Measurements from ENCODE around the gene TBC1D10B. TPM values are rescaled to one million over a fixed set of nuclear protein-coding genes. Genes with fewer than 3 reads are reported as not detected.

The TBC1D10B gene
- total and polyA plus RNA-seq, 9 of the 15 experiments (the other 6 are each of a cell fraction or from before 2014, with no cell fraction given): 2.2 to 55.4 (median 17.5) TPM

- peak; percentile 91 for TF ChIP-seq VEZF1 (CRISPR knock-in tag; IDR thresholded peaks at IDR 0.05)
- TF ChIP-seq E2F8 (IDR thresholded peaks at IDR 0.05; ENCODE audit: low read depth, partially characterized antibody): peak; percentile 31
- no peak for TF ChIP-seq FOXP1 (CRISPR knock-in tag; IDR thresholded peaks at IDR 0.05)
- TF ChIP-seq ZNF507 (tag; conservative IDR thresholded peaks at IDR 0.05): no peak
- TF ChIP-seq HMGN3 (IDR thresholded peaks at IDR 0.05; ENCODE audit: borderline replicate concordance, extremely low read depth, insufficient read length, low read depth, low read length): no peak
- peak; percentile 96 for TF ChIP-seq GMEB1 (CRISPR knock-in tag; IDR thresholded peaks at IDR 0.05)
- TF ChIP-seq MLLT1 (IDR thresholded peaks at IDR 0.05): 0 out of 4 replicates have a peak, but pooled peaks of 1 of the 2 experiments have one; percentile 11
- no peak for TF ChIP-seq CEBPB (tag; IDR thresholded peaks at IDR 0.05)
- no peak for TF ChIP-seq NONO (IDR thresholded peaks at IDR 0.05; ENCODE audit: low read depth in 2 of 2, low read length in 1 of 2)
- TF ChIP-seq CLOCK (CRISPR knock-in tag; IDR thresholded peaks at IDR 0.05; ENCODE audit: borderline replicate concordance): no peak
- no peak for TF ChIP-seq MAFF (IDR thresholded peaks at IDR 0.05; ENCODE audit: low read length)
- 0 out of 2 replicates have a peak, but pooled peaks have one; percentile 13 for TF ChIP-seq NCOA1 (IDR thresholded peaks at IDR 0.05; ENCODE audit: low read depth)
- TF ChIP-seq GABPA (tag; conservative IDR thresholded peaks at IDR 0.05; ENCODE audit: low read depth): peak; percentile 84
- TF ChIP-seq ZNF766 (CRISPR knock-in tag; conservative IDR thresholded peaks at IDR 0.05): no peak
- 0 out of 2 replicates have a peak, but pooled peaks have one; percentile 42 for TF ChIP-seq MTA1 (IDR thresholded peaks at IDR 0.05; ENCODE audit: borderline replicate concordance)
- no peak for TF ChIP-seq BDP1 (IDR thresholded peaks at IDR 0.05; ENCODE audit: insufficient read depth, insufficient read length)
- TF ChIP-seq L3MBTL2 (IDR thresholded peaks at IDR 0.05): peak; percentile 85
- TF ChIP-seq PHF20 (IDR thresholded peaks at IDR 0.05; ENCODE audit: partially characterized antibody): peak; percentile 43
These were observed 7.5 kb upstream of the TBC1D10B start (continued) for GRCh38 chr16:30377812-30378235.

Data from K562 (cell line).